H1 (cell line): Measurements from ENCODE around the gene AP1S3. TPM values are rescaled to one million over a fixed set of nuclear protein-coding genes. Genes with fewer than 3 reads are reported as not detected.
A peak's percentile ranks its signal among the peaks of the same experiment; 100 is the strongest.

Experiments
- CTCF ChIA-PET: fragments of 300-600 bp; sonication (Branson Sonifier 250); formaldehyde crosslinking; loops from one replicate; lab custom pipeline; 2021; ENCODE audit not compliant: partially characterized antibody; lab: Charles Lee
- POLR2A ChIA-PET: fragments of 300-600 bp; sonication (Branson Sonifier 250); formaldehyde crosslinking; loops from one replicate; lab custom pipeline; 2021; ENCODE audit warnings: inconsistent platforms; ENCODE audit not compliant: partially characterized antibody; lab: Charles Lee
- DNase-seq, 2 experiments: peaks; one replicate each; pipeline versions ENCODE4 v3.0.0 to v3.0.0-alpha.2; 2010 to 2022; ENCODE audit warnings: low spot score in 2 of 2, low read depth in 1 of 2, mixed read lengths in 1 of 2
- FAIRE-seq: peaks from 2 replicates; lab custom pipeline; 2011; peaks lifted over from hg19 to GRCh38; lab: Jason Lieb, UNC
- H2AFZ ChIP-seq: 2 replicates; pipeline ENCODE4 v1.8.1; 2012; ENCODE audit warnings: low read length, inconsistent platforms
- H2AK5ac ChIP-seq: 2 replicates; pipeline ENCODE4 v1.6.1; 2013; ENCODE audit warnings: low read depth, low read length
- H2BK120ac ChIP-seq: replicated peaks from 2 replicates; pipeline ENCODE3; 2013; ENCODE audit warnings: low read depth, low read length, inconsistent platforms
- H2BK12ac ChIP-seq: 2 replicates; pipeline ENCODE4 v1.6.1; 2013; ENCODE audit warnings: low read depth, low read length
- H2BK15ac ChIP-seq: 2 replicates; pipeline ENCODE4 v1.6.1; 2013; ENCODE audit warnings: low read length
- H2BK20ac ChIP-seq: 2 replicates; pipeline ENCODE4 v1.6.1; 2013; ENCODE audit warnings: low read length
- H2BK5ac ChIP-seq: 2 replicates; pipeline ENCODE4 v1.6.1; 2013; ENCODE audit warnings: low read depth, low read length
- H3K14ac ChIP-seq: 2 replicates; pipeline ENCODE4 v1.6.1; 2013; ENCODE audit warnings: inconsistent platforms; ENCODE audit not compliant: insufficient read length
- H3K18ac ChIP-seq: 2 replicates; pipeline ENCODE4 v1.6.1; 2013; ENCODE audit warnings: low read length; ENCODE audit errors: extremely low read depth
- H3K23ac ChIP-seq: 2 replicates; pipeline ENCODE4 v1.6.1; 2013; ENCODE audit warnings: inconsistent platforms; ENCODE audit not compliant: insufficient read length
- H3K23me2 ChIP-seq: 2 replicates; pipeline ENCODE4 v1.6.1; 2013; ENCODE audit warnings: low read depth, low read length
- H3K27ac ChIP-seq: 2 replicates; pipeline ENCODE4 v1.6.1; 2011; ENCODE audit warnings: low read depth, low read length, inconsistent platforms
- H3K27me3 ChIP-seq, 4 experiments: replicated peaks in 1 of 4; 1 replicate in 1 of 4; 2 replicates in 3 of 4; pipeline versions ENCODE4 v1.6.1 to v1.8.1; 2011 to 2013; ENCODE audit warnings: low read length in 3 of 4, mild to moderate bottlenecking in 3 of 4, inconsistent platforms in 2 of 4, mixed read lengths in 2 of 4, moderate library complexity in 1 of 4; ENCODE audit not compliant: control insufficient read depth in 3 of 4, insufficient read depth in 3 of 4; ENCODE audit errors: extremely low read depth in 1 of 4
- H3K36me3 ChIP-seq, 4 experiments: 2 replicates each; pipeline versions ENCODE4 v1.6.1 to v1.8.1; 2011 to 2013; ENCODE audit warnings: mild to moderate bottlenecking in 4 of 4, low read length in 3 of 4, moderate library complexity in 2 of 4, control low read depth in 1 of 4, inconsistent platforms in 1 of 4; ENCODE audit not compliant: insufficient read depth in 4 of 4, control insufficient read depth in 2 of 4
- H3K4ac ChIP-seq: replicated peaks from 2 replicates; pipeline ENCODE3; 2013; ENCODE audit warnings: low read length, low read depth, mixed read lengths, inconsistent platforms; ENCODE audit not compliant: insufficient read length
- H3K4me1 ChIP-seq, 4 experiments: replicated peaks in 1 of 4; 1 replicate in 1 of 4; 2 replicates in 3 of 4; pipeline versions ENCODE4 v1.6.1 to v1.8.1; 2011 to 2013; ENCODE audit warnings: low read length in 3 of 4, inconsistent platforms in 2 of 4, mixed read lengths in 1 of 4; ENCODE audit not compliant: insufficient read depth in 4 of 4, control insufficient read depth in 3 of 4
- H3K4me2 ChIP-seq, 2 experiments: 2 replicates each; pipeline versions ENCODE4 v1.6.1 to v1.8.1; 2011 to 2013; ENCODE audit warnings: low read depth in 2 of 2, low read length in 2 of 2, control low read depth in 1 of 2, inconsistent platforms in 1 of 2, mild to moderate bottlenecking in 1 of 2; ENCODE audit not compliant: insufficient read depth in 1 of 2
- H3K4me3 ChIP-seq, 4 experiments: fragments of 200-600, 300-600 bp in 1 of 4; sonication (generic), shearing (Covaris generic), sonication (Bioruptor Twin) in 1 of 4; 2 replicates each; pipeline versions ENCODE4 v1.5.1 to v1.8.1; 2011 to 2016; ENCODE audit warnings: low read length in 4 of 4, low read depth in 3 of 4, control low read depth in 2 of 4, inconsistent platforms in 2 of 4, mild to moderate bottlenecking in 2 of 4, mixed read lengths in 1 of 4, moderate library complexity in 1 of 4; ENCODE audit not compliant: insufficient read depth in 2 of 4; ENCODE audit errors: extremely low read depth in 1 of 4
- H3K56ac ChIP-seq: replicated peaks from 2 replicates; pipeline ENCODE3; 2013; ENCODE audit warnings: low read depth, mild to moderate bottlenecking, mixed read lengths, low read length, inconsistent platforms; ENCODE audit not compliant: insufficient read length
- H3K79me1 ChIP-seq: 2 replicates; pipeline ENCODE4 v1.6.1; 2013; ENCODE audit warnings: low read depth, low read length, control low read depth
- H3K79me2 ChIP-seq, 2 experiments: 2 replicates each; pipeline versions ENCODE4 v1.6.1 to v1.8.1; 2012 to 2013; ENCODE audit warnings: low read length in 2 of 2, mild to moderate bottlenecking in 2 of 2, inconsistent platforms in 1 of 2; ENCODE audit not compliant: insufficient read depth in 2 of 2, control insufficient read depth in 1 of 2
- H3K9ac ChIP-seq, 4 experiments: replicated peaks in 1 of 4; 1 replicate in 1 of 4; 2 replicates in 3 of 4; pipeline versions ENCODE4 v1.6.1 to v1.8.1; 2011 to 2013; ENCODE audit warnings: low read depth in 3 of 4, low read length in 3 of 4, control low read depth in 2 of 4, mild to moderate bottlenecking in 2 of 4, moderate library complexity in 2 of 4, inconsistent platforms in 1 of 4; ENCODE audit errors: extremely low read depth in 1 of 4
- H3K9me3 ChIP-seq, 2 experiments: 2 replicates each; pipeline versions ENCODE4 v1.6.1 to v1.8.1; 2012 to 2013; ENCODE audit warnings: mild to moderate bottlenecking in 2 of 2, moderate library complexity in 2 of 2, control low read depth in 1 of 2, inconsistent platforms in 1 of 2, low read depth in 1 of 2, low read length in 1 of 2, mixed read lengths in 1 of 2; ENCODE audit not compliant: insufficient read depth in 2 of 2
- H4K20me1 ChIP-seq, 2 experiments: replicated peaks in 1 of 2; 2 replicates each; pipeline versions ENCODE3 to v1.8.1; 2011 to 2013; ENCODE audit warnings: inconsistent platforms in 2 of 2, low read length in 2 of 2, mild to moderate bottlenecking in 1 of 2; ENCODE audit not compliant: insufficient read depth in 2 of 2, control insufficient read depth in 1 of 2
- H4K5ac ChIP-seq: 2 replicates; pipeline ENCODE4 v1.6.1; 2013; ENCODE audit warnings: low read length, low read depth, mixed read lengths, inconsistent platforms; ENCODE audit not compliant: insufficient read length
- H4K8ac ChIP-seq: 2 replicates; pipeline ENCODE4 v1.8.0; 2013; ENCODE audit warnings: mild to moderate bottlenecking, moderate library complexity, low read length, inconsistent platforms; ENCODE audit not compliant: insufficient read depth; ENCODE audit errors: extremely low read depth
- H4K91ac ChIP-seq: replicated peaks from 2 replicates; pipeline ENCODE3; 2013; ENCODE audit warnings: low read length, mixed read lengths, inconsistent platforms; ENCODE audit not compliant: insufficient read length
- BCL11A ChIP-seq, 2 experiments: IDR thresholded peaks; one replicate each; pipeline ENCODE4 v1.6.1; 2011; ENCODE audit warnings: low read depth in 2 of 2, low read length in 2 of 2, mild to moderate bottlenecking in 2 of 2
- CBX5 ChIP-seq: fragments of 300-800, 300-1000 bp; sonication (generic); IDR thresholded peaks from 2 replicates; pipeline ENCODE4 v1.7.1; 2016; ENCODE audit warnings: antibody characterized with exemption, low read length, low read depth
- CHD1 ChIP-seq: IDR thresholded peaks from 2 replicates; pipeline ENCODE4 v1.6.1; 2012; ENCODE audit warnings: low read depth, low read length, improper control_type of control experiment
- CTCF ChIP-seq, 3 experiments: IDR thresholded peaks; 1 replicate in 2 of 3; 2 replicates in 1 of 3; pipeline versions ENCODE4 v1.5.1 to v1.6.1; 2011; ENCODE audit warnings: low read length in 3 of 3, mild to moderate bottlenecking in 3 of 3, inconsistent platforms in 2 of 3, low read depth in 1 of 3, moderate library complexity in 1 of 3; ENCODE audit not compliant: insufficient read depth in 1 of 3; ENCODE audit errors: control extremely low read depth in 1 of 3
- EGR1 ChIP-seq: IDR thresholded peaks from 2 replicates; pipeline ENCODE4 v1.6.1; 2011; ENCODE audit warnings: low read depth, low read length, borderline replicate concordance
- NANOG ChIP-seq: IDR thresholded peaks from 2 replicates; pipeline ENCODE4 v1.6.1; 2011; ENCODE audit warnings: low read length, low read depth, mild to moderate bottlenecking, inconsistent platforms; ENCODE audit not compliant: insufficient read depth, poor library complexity, severe bottlenecking
- POU5F1 ChIP-seq: IDR thresholded peaks from 2 replicates; pipeline ENCODE4 v1.6.1; 2011; ENCODE audit warnings: low read depth, mild to moderate bottlenecking, low read length, moderate library complexity
- SIN3A ChIP-seq, 2 experiments: IDR thresholded peaks in 1 of 2; conservative IDR thresholded peaks in 1 of 2; 2 replicates each; pipeline ENCODE4 v1.6.1; 2011 to 2012; ENCODE audit warnings: low read length in 2 of 2, improper control_type of control experiment in 1 of 2, low read depth in 1 of 2, mild to moderate bottlenecking in 1 of 2
- SP4 ChIP-seq: IDR thresholded peaks from 2 replicates; pipeline ENCODE4 v1.6.1; 2012; ENCODE audit warnings: low read length, inconsistent platforms
- TAF7 ChIP-seq: optimal IDR thresholded peaks from 2 replicates; pipeline ENCODE3; 2011; ENCODE audit warnings: low read depth, mild to moderate bottlenecking, inconsistent platforms, low read length, moderate library complexity, borderline replicate concordance
- YY1 ChIP-seq: IDR thresholded peaks from 2 replicates; pipeline ENCODE4 v1.6.1; 2011; ENCODE audit warnings: low read depth, mild to moderate bottlenecking, low read length
- WGBS, 2 experiments: shearing (Covaris generic) in 1 of 2; methylation state at CpG; one replicate each; pipeline versions ENCODE4 v1.1.6 to v1.1.7; 2013 to 2015; ENCODE audit warnings: low lambda C conversion rate in 2 of 2, mixed read lengths in 2 of 2, inconsistent platforms in 1 of 2, low coverage in 1 of 2, missing lambda C conversion rate in 1 of 2; ENCODE audit not compliant: insufficient replicate concordance in 2 of 2, insufficient coverage in 1 of 2, insufficient read length in 1 of 2; ENCODE audit errors: extremely low coverage in 1 of 2, missing lambda C conversion rate in 1 of 2; 5-methylcytosine and 5-hydroxymethylcytosine counted together
- polyA plus RNA-seq, 7 experiments: library from polyadenylated mRNA; depleted of rRNA in 3 of 7; stranded (reverse) in 5 of 7; unstranded in 2 of 7; fragments of >200 nt in 5 of 7; fragments of 200-250 nt in 2 of 7; gene quantifications; 1 replicate in 5 of 7; 2 replicates in 1 of 7; 4 replicates in 1 of 7; pipeline versions ENCODE4 v1.2.1 to v1.2.3, GENCODE V29; 2011 to 2013; ENCODE audit warnings: missing spikeins in 2 of 7, mixed read lengths in 2 of 7
- total RNA-seq: library from RNA; stranded (reverse); fragmentation: NEBNext Ultra II Directional; extraction: Animal tissue kit (Norgen Biotek cat#: 25700); gene quantifications from 2 replicates; pipeline ENCODE4 v1.2.1, GENCODE V29; 2021

The AP1S3 gene
- total and polyA plus RNA-seq, 2 of the 8 experiments (the other 6 are each of a cell fraction or from before 2014, with no cell fraction given) = 3.9 to 20.2 TPM

- H3K23me2 ChIP-seq = no peaks in the 10 kb centered on the region
- H4K91ac ChIP-seq = no peak overlapping the region
- H2AK5ac ChIP-seq = no peak overlapping the region
- no peak overlapping the region for H3K14ac ChIP-seq
- H3K4ac ChIP-seq = no peak overlapping the region
- H2BK20ac ChIP-seq = no peak overlapping the region
- H3K9ac ChIP-seq = no peak overlapping the region
- no peak overlapping the region for H2AFZ ChIP-seq
- no peaks in the 10 kb centered on the region for H3K79me1 ChIP-seq
- TF ChIP-seq SP4 = no peak
- TF ChIP-seq CBX5 = no peak
- no peak for TF ChIP-seq CHD1
- TF ChIP-seq TAF7 = no peak
- no peak for TF ChIP-seq YY1
- no peak for TF ChIP-seq NANOG
- TF ChIP-seq POU5F1 = no peak
- no peak for TF ChIP-seq EGR1
- TF ChIP-seq BCL11A (IDR thresholded peaks at IDR 0.05; ENCODE audit: low read depth in 2 of 2, low read length in 2 of 2) = no peak
- TF ChIP-seq SIN3A (conservative IDR thresholded peaks at IDR 0.05 in 1 of 2, IDR thresholded peaks at IDR 0.05 in 1 of 2; ENCODE audit: low read depth in 1 of 2, low read length in 2 of 2) = no peak
- no peak for TF ChIP-seq CTCF (IDR thresholded peaks at IDR 0.05; ENCODE audit: control extremely low read depth in 1 of 3, insufficient read depth in 1 of 3, low read depth in 1 of 3, low read length in 3 of 3)
- TF ChIP-seq, all 59 proteins: peak for 0
- H2BK120ac ChIP-seq = no peak overlapping the region
- no peak for FAIRE-seq
- H2BK15ac ChIP-seq = no peak overlapping the region
- ChIA-PET POLR2A (no interaction called here), CTCF (no interaction called here)
- no peak overlapping the region for H4K8ac ChIP-seq
- DNase-seq = peak in 1 of 2 experiments; percentile 16
- peaks cover 2 to 34% (median 19%) of the 10 kb centered on the region in 4 experiments; a peak in 7 of 8 replicates for H3K36me3 ChIP-seq
- no peak overlapping the region for H3K23ac ChIP-seq
- H3K4me2 ChIP-seq = no peak overlapping the region
- H3K9me3 ChIP-seq = no peaks in the 10 kb centered on the region
- H3K4me1 ChIP-seq = no peaks in the 10 kb centered on the region
- H3K56ac ChIP-seq = no peak overlapping the region
- no peak overlapping the region for H3K27ac ChIP-seq
- no peak overlapping the region for H2BK5ac ChIP-seq
- H3K27me3 ChIP-seq = no peaks in the 10 kb centered on the region
- no peak overlapping the region for H3K18ac ChIP-seq
- no peak overlapping the region for H4K5ac ChIP-seq
- H3K79me2 ChIP-seq = no peaks in the 10 kb centered on the region
- no peaks in the 10 kb centered on the region for H4K20me1 ChIP-seq
- H3K4me3 ChIP-seq = no peak overlapping the region
- WGBS, 2 experiments = 89% methylated on average over 5 of the region's 5 CpGs; no CpG with 5 or more reads in 1 of the 2 experiments
- H2BK12ac ChIP-seq = no peak overlapping the region
Measured at GRCh38 chr2:223887127-223887526, 49.7 kb upstream of the AP1S3 start.
